HG03060 (cell line): Measurements from ENCODE around the gene OR4C45.
"Not testable (repeated sequence)": the region's sequence is repeated elsewhere in the genome, so short reads cannot be mapped to it uniquely, and the experiment has no call there.

Source experiments
- ATAC-seq: cut with Tn5 transposase; IDR thresholded peaks from one replicate; pipeline ENCODE4 v1.9.1; 2021; ENCODE audit warnings: low read depth, moderate number of reproducible peaks; ENCODE audit not compliant: unreplicated experiment

The OR4C45 gene

DNA sequence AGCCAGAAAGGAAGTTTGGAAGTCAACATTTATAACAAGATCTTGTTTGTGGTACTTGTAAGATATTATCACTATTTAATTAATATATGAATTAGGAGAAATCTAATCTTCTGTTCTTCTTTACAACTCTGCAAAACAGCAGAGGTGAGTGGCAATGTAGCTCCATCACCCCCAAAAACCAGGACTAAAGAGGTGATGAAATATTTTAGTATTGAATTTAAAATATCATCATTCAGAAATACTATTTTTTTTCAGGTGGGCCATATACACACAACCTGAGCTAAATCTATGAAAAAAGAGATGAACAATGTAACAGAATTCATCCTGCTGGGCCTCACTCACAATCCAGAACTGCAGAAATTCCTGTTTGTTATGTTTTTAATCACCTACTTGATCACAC, at the start of gene OR4C45:
TSS of gene OR4C45 (plus strand) at position 301 of the 400 bp plus-strand sequence.
- ATAC-seq, result no peak

DNA sequence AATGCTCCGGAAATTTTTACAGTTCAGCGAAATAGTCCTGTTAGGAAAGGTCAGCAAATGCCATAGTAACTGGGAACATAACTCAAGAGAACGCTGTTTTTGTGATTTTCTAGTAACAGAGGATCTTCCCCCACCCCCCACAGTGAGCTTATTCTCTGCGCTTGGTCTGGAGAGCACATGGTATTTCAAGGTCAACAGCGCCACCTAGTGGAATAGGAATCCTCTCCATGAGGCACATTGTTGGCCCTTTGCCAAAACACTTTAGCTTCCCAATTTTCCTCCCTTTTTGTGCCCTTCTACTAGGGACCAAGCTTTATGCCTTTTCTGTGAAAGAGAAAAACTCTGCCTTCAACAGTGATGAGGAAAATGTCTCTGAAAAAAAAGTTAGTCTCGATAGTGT, 37.1 kb upstream of the OR4C45 start:
- no peak for ATAC-seq

DNA sequence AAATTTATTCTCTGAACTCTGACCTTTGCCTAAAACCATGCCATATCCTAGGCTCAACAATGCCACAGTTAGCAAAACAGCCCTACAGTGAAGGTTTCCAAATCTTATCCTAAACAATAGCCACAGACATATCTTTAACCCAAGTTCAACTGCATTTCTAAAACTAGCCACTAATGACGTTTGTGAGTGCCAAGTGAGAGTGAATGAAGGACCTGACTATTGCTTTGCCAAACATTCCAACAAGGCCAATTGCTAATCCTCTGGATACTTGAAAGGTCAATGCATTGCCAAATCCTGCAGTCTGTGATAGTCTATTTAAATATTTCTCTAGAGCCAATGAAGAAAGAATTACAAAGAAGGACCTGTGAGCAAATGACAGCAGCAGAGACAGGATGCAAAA, 2.5 kb upstream of the OR4C45 start:
- no peak for ATAC-seq

DNA sequence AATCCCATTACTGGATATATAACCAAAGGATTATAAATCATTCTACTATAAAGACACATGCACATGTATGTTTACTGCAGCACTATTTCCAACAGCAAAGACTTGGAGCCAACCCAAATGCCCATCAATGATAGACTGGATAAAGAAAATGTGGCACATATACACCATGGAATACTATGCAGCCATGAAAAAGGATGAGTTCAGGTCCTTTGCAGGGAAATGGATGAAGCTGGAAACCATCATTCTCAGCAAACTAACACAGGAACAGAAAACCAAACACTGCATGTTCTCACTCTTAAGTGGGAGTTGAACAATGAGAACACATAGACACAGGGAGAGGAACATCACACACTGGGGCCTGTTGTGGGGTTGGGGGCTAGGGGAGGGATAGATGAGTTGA, 3.6 kb downstream of the OR4C45 start:
- not testable (repeated sequence) for ATAC-seq

DNA sequence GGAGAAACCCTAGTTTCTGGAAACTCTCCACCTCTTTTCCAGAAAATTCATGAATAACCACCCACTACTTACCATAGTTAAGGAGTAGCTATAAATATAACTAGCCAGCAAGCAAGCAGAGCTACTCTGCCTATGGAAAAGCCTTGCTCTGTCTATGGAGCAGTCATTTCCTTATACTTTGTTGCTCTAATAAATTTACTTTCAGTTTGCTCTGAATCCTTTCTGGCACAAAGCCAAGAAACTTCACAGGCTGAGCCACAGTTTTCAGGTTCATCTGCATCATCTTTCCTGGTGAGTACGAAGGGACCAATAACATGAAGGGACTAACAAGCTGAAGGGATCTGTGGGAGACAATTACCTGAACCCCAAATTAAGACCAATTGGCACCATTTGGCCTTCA, 4.6 kb downstream of the OR4C45 start:
- no peak for ATAC-seq

DNA sequence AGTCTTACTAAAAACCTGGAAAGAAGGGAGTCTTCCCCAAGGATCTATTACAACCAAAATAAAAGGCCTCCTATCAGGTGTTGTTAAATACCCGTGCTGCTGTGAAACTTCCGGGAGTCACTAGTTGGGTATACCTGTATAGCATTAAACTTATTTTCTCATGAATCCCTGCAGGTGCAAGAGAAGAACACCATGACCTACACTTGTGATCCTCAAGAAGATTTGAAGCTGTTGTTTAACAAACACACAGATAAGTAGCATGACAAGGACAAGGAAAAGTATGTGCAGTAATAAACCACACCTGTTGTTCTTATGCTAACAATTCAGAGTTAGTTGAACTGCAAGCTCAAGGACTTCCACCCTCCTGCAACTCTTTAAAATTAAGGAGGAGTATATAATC, 12.0 kb downstream of the OR4C45 start:
- ATAC-seq, result no peak

DNA sequence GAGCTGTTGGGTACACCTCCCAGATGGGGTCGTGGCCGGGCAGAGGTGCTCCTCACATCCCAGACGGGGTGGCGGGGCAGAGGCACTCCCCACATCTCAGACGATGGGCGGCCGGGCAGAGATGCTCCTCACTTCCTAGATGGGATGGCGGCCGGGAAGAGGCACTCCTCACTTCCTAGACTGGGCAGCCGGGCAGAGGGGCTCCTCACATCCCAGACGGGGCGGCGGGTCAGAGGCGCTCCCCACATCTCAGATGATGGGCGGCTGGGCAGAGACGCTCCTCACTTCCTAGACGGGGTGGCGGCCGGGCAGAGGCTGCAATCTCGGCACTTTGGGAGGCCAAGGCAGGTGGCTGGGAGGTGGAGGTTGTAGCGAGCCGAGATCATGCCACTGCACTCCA, 30.4 kb downstream of the OR4C45 start:
- not testable (repeated sequence) for ATAC-seq

DNA sequence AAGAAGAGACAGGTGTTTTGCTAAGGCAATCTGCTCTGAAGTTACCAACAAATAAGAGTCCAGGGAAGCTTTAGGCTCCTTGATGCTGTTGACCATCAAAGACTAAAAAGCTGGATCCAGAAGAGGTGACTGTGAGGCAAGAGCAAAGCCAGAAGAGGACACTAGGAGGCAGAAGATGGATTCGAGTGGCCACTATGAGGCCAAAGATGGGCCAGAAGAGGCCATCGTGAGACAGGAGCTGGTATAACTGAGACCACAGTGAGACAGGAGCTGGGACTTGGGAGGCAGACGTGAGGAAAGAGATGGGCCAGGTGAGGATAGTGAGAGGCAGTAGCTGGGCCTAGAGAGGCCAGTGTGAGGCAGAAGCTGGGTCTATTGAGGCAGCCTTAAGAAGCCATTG, 37.7 kb downstream of the OR4C45 start:
- no peak for ATAC-seq

DNA sequence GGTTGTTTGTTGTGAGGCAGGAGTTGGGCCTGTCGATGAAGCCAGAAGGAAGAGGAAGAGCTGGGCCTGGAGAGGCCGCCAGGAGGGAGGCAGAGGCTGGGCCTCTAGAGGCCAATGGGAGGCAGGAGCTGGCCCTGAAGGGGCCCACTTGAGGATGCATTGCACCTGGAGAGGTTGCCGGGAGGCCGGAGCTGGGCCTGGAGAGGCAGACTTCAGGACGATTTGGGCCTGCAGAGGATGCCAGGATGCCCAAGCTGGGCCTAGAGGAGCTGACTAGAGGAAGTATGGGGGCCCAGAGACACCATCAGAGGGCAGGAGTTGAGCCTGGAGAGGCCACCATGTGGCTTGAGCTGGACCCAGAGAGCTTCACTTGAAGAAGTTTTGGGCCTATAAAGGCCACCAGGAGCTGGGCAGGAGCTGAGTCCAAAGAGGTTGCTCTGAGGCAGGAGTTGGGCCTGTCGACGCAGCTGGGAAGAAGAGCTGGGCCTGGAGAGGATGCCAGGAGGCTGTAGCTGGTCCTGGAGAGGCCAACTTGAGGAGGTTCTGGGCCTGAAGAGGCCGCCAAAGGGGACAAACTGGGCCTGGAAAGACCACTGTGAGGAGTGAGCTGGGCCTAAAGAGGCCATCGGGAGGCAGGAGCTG, 39.0 kb downstream of the OR4C45 start:
- no peak for ATAC-seq

DNA sequence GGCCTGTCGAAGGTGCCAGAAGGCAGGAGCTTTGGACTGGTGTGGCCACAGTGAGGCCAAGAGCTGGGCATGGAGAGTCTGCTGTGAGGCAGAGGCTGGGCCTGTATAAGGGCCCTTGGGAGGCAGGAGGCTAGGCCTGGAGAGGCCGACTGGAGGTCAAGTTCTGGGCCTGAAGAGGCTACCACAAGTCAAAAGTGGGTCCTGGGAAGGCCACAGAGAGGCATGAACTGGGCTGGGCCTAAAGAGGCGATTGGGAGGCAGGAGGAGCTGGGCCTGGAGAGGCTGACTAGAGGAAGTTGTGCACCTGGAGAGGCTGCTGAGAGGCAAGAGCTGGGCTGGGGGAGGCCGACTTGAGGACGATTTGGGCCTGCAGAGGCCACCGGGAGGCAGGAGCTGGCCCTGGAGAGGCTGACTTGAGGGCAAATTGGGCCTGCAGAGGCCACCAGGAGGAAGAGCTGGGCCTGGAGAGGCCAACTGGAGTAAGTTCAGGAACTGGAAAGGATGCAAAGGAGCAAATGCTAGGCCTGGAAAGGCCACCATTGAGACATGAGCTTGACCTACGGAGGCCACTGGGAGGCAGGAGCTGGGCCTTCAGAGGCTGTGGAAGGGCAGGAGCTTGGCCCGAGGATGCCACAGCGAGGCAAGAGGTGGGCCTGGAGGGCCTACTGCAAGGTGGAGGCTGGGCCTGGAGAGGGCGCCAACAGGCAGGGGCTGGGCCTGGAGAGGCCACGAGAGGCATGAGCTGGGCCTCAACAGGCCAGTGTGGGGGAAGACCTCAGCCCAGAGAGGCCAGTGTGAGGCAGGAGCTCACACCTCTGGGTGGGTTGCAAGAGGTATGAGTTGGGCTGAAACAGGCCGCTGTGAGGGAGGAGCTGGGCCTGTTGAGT, 39.8 kb downstream of the OR4C45 start:
- no peak for ATAC-seq

DNA sequence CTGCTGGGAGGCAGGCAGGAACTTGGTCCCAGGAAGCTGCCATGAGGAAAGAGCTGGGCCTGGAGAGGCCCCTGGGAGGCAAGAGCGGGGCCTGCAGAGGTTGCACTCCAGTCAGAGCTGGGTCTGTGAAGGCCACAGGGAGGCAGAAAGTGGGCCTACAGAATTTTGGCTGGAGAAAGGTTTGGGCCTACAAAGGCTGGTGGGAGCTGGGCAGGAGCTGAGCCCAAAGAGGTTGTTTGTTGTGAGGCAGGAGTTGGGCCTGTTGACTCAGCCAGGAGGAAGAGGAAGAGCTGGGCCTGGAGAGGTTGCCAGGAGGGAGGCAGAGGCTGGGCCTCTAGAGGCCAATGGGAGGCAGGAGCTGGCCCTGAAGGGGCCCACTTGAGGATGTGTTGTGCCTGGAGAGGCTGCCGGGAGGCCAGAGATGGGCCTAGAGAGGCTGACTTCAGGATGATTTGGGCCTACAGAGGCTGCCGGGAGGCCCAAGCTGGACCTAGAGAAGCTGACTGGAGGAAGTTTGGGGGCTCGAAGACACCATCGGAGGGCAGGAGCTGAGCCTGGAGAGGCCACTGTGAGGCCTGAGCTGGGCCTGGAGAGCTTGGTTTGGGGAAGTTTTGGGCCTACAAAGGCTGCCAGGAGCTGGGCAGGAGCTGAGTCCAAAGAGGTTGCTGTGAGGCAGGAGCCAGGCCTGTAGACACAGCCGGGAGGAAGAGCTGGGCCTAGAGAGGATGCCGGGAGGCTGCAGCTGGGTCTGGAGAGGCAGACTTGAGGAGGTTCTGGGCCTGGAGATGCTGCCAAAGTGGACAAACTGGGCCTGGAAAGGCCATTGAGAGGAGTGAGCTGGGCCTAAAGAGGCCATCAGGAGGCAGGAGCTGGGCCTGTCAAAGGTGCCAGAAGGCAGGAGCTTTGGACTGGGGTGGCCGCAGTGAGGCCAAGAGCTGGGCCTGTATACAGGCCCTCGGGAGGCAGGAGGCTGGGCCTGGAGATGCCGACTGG, 40.7 kb downstream of the OR4C45 start:
- no peak for ATAC-seq

DNA sequence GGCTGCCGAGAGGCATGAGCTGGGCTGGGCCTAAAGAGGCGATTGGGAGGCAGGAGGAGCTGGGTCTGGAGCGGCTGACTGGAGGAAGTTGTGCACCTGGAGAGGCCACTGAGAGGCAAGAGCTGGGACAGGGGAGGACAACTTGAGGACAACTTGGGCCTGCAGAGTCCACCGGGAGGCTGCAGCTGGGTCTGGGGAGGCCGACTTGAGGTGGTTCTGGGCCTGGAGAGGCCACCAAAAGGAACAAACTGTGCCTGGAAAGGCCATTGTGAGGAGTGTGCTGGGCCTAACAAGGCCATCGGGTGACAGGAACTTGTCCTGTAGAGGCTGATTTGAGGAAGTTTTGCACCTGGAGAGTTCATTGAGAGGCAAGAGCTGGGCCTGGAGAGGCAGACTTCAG, 41.5 kb downstream of the OR4C45 start:
- no peak for ATAC-seq

DNA sequence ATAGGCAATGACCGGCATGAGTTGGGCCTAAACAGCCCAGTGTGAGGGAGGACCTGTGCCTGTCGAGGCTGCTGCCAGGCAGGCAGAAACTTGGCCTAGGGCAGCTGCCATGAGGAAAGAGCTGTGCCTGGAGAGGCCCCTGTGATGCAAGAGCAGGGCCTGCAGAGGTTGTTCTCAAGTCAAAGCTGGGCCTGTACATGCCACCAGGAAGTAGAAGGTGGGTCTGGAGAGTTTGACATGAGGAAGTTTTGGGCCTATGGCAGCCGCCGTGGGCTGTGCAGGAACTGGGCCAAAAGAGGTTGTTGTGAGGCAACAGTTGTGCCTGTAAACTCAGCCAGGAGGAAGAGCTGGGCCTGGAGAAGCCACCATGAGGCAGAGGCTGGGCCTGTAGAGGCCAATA, 43.2 kb downstream of the OR4C45 start:
- no peak for ATAC-seq

DNA sequence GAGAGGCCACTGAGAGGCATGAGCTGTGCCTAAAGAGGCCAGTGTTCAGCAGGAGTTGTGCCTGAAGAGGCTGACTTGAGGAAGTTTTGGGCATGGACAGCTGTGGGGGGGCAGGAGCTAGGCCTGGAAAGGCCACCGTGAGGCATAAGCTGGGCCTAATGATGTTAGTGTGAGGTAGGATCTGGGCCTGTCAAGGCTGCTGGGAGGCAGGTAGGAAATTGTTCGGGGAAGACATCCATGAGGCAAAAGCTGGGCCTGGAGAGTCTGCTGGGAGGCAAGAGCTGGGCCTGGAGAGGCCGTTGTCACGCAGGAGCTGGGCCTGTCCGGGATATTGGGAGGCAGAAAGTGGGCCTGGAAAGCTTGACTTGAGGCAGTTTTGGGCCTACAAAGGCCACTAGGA, 44.9 kb downstream of the OR4C45 start:
- no peak for ATAC-seq

DNA sequence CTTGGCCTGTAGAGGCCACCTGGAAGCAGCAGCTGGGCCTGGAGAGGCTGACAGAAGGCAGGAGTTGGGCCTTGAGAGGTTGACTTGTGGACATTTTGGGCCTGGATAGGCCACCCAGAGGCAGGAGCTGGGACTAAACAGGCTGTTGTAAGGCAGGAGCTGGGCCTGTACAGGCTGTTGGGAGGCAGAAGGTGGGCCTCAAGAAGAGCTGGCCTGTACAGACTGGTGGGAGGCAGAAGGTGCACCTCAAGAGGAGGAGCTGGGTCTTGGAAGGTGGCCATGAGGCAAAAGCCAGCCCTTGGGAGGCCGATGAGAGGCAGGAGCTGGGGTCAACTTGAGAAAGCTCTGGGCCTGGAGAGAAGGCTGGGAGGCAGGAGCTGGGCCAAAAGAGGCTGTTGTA, 45.3 kb downstream of the OR4C45 start:
- no peak for ATAC-seq

DNA sequence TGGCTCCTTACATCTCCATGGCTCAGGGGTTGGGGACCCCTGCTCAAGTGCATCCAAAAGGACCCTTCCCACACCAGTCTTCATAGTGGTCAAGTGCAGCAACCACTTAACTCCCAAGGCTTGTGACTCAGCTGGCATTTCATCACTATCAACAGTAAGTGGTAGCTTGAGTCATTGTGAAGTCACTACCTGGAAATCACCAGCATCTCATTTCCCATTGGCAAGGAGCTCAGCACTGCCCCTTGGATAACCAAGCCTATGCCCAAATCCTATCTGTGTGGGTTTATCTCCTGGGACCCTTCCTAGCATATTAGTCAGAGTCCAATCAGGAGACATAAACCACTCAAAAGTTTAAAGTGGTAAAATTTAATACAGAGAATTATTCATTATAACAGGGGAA, 46.3 kb downstream of the OR4C45 start:
- not testable (repeated sequence) for ATAC-seq

DNA sequence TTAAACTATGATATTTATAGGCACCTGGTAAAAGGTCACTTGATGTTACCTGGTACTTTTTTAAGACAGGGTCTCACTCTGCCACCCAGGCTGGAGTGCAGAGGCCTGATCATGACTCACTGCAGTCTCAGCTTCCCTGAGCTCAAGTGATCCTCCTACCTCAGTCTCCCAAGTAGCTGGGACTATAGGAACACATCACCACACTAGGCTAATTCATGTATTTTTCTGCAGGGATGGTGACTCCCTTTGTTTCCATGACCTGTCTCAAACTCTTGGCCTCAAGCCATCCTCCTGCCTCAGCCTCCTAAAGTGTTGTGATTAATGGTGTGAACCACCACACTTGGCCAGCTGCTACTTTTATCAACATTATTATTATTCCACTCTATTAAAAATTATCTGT, 47.6 kb downstream of the OR4C45 start:
- ATAC-seq, result no peak
